Measurements from ENCODE around the gene NRTN. TPM values are rescaled to one million over a fixed set of nuclear protein-coding genes. Genes with fewer than 3 reads are reported as not detected.
A peak's percentile ranks its signal among the peaks of the same experiment; 100 is the strongest.
"Not testable (repeated sequence)": the region's sequence is repeated elsewhere in the genome, so short reads cannot be mapped to it uniquely, and the experiment has no call there.

NRTN gene
- total RNA-seq, 1 donor from 2014 or later: 1.3 TPM

DNA sequence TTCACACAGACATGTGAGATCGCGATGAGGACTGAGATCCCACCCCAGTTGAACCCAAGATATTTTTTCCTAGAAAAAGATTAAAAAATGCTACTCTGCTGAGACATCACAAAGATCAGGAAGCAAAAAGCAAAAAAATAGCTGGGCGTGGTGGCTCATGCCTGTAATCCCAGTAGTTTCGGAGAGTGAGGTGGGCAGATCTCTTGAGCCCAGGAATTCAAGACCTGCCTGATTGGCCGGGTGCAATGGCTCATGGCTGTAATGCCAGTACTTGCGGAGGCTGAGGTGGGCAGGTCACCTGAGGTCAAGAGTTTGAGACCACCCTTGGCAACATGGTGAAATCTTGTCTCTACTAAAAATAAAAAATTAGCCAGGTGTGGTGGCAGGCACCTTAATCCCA lies 45.3 kb downstream of the NRTN start:
- Histone ChIP-seq H3K4me3 (ENCODE audit: low read depth, low read length) (peak overlapping the region; percentile 3), H3K27me3 (ENCODE audit: control insufficient read depth, insufficient read depth, low read length) (no peaks in the 10 kb centered on the region), H3K36me3 (ENCODE audit: control insufficient read depth, insufficient read depth, low read length) (no peaks in the 10 kb centered on the region)
- no peak for DNase-seq (ENCODE audit: low read depth)
- TF ChIP-seq, protein P1, sequence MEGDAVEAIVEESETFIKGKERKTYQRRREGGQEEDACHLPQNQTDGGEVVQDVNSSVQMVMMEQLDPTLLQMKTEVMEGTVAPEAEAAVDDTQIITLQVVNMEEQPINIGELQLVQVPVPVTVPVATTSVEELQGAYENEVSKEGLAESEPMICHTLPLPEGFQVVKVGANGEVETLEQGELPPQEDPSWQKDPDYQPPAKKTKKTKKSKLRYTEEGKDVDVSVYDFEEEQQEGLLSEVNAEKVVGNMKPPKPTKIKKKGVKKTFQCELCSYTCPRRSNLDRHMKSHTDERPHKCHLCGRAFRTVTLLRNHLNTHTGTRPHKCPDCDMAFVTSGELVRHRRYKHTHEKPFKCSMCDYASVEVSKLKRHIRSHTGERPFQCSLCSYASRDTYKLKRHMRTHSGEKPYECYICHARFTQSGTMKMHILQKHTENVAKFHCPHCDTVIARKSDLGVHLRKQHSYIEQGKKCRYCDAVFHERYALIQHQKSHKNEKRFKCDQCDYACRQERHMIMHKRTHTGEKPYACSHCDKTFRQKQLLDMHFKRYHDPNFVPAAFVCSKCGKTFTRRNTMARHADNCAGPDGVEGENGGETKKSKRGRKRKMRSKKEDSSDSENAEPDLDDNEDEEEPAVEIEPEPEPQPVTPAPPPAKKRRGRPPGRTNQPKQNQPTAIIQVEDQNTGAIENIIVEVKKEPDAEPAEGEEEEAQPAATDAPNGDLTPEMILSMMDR (IDR thresholded peaks at IDR 0.05; ENCODE audit: insufficient read depth, low read length, severe bottlenecking): no peak
- FAIRE-seq: no peak

DNA sequence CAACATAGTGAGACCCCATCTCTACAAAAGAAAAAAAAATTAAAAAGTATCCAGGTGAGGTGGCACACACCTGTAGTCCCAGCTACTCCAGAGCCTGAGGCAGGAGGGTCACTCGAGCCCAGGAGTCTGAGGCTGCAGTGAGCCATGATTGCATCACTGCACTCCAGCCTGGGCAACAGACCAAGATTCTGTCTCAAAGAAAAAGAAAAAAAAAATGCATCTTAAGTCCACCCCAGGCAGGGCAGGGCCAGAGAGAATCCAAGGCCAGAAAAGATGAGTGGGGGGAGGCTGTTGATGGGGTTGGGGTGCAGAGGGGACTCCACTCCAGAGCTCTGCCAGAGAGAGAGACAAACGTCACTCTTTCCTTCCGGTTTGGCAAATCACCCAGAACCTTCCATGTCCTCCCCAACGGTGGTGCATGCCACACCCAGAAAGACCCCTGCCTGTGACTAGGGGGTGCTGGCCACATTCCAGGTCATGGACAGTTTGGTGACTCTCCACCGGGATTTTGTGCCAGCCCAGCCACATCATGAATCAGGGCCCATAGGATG lies 46.0 kb downstream of the NRTN start:
- TF ChIP-seq, protein P1 (IDR thresholded peaks at IDR 0.05; ENCODE audit: insufficient read depth, low read length, severe bottlenecking): no peak
- DNase-seq (ENCODE audit: low read depth) (peak; percentile 76), FAIRE-seq (no peak)
- Histone ChIP-seq H3K36me3 (ENCODE audit: control insufficient read depth, insufficient read depth, low read length) (no peaks in the 10 kb centered on the region), H3K27me3 (ENCODE audit: control insufficient read depth, insufficient read depth, low read length) (no peaks in the 10 kb centered on the region), H3K4me3 (ENCODE audit: low read depth, low read length) (peak overlapping the region; percentile 36)

DNA sequence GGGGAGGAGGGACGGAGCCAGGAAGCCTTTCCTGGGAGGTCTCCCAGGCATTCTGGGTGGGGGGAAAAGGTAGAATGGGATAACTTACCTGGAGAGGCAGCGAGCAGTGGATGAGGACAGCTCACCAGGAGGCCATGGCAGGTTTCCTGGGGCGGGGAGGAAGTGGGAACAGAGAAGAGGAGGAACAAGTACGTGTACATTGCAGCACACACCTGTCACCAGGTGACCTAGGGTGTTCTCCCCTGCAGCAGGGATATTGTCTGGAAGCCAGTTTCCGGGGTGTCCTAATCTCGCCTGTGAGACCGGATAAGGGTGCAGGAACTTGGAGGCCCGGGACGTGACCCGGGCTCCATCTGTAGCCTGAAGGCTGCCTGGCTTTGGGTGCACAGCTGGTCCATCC lies 46.4 kb downstream of the NRTN start, which contains the start of gene FUT3:
Gene FUT3, minus strand, starts transcription at position 148 of the 400 bp plus-strand sequence.
- TF ChIP-seq, protein P1 (IDR thresholded peaks at IDR 0.05; ENCODE audit: insufficient read depth, low read length, severe bottlenecking): no peak
- Histone ChIP-seq H3K27me3 (ENCODE audit: control insufficient read depth, insufficient read depth, low read length) (no peaks in the 10 kb centered on the region), H3K4me3 (ENCODE audit: low read depth, low read length) (peak within 1 kb of the TSS; percentile 36), H3K36me3 (ENCODE audit: control insufficient read depth, insufficient read depth, low read length) (no peaks in the 10 kb centered on the region)
- peak; percentile 73 for DNase-seq (ENCODE audit: low read depth)
- peak; percentile 75 for FAIRE-seq

DNA sequence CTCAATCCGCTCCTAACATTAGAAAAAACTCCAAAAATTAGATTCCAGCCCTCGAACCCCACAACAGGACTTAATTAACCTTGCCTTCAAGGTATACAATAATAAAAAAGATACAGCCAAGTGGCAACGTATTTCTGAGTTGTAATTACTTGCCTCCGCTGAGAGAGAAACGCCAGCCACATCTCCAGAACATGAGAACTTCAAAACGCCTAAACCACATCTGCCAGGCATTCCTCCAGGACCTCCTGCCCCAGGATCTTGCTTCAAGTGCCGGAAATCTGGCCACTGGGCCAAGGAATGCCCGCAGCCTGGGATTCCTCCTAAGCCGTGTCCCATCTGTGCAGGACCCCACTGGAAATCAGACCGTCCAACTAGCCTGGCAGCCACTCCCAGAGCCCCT lies 49.3 kb downstream of the NRTN start:
- not testable (repeated sequence) for H3K27me3 ChIP-seq (ENCODE audit: control insufficient read depth, insufficient read depth, low read length); DNase-seq (ENCODE audit: low read depth); H3K4me3 ChIP-seq (ENCODE audit: low read depth, low read length); H3K36me3 ChIP-seq (ENCODE audit: control insufficient read depth, insufficient read depth, low read length); FAIRE-seq

DNA sequence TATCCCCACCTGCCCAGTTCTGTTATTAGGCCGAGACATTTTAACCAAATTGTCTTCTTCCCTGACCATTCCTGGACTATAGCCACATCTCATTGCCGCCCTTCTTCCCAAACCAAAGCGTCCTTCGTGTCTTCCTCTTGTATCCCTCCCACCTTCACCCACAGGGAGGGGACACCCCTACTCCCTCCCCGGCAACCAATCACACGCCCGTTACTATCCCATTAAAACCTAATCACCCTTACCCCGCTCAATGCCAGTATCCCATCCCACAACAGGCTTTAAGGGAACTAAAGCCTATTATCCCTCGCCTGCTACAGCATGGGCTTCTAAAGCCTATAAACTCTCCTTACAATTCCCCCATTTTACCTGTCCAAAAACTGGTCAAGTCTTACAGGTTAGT lies 50.3 kb downstream of the NRTN start:
- not testable (repeated sequence) for H3K4me3 ChIP-seq (ENCODE audit: low read depth, low read length); H3K27me3 ChIP-seq (ENCODE audit: control insufficient read depth, insufficient read depth, low read length); DNase-seq (ENCODE audit: low read depth); FAIRE-seq; H3K36me3 ChIP-seq (ENCODE audit: control insufficient read depth, insufficient read depth, low read length)

DNA sequence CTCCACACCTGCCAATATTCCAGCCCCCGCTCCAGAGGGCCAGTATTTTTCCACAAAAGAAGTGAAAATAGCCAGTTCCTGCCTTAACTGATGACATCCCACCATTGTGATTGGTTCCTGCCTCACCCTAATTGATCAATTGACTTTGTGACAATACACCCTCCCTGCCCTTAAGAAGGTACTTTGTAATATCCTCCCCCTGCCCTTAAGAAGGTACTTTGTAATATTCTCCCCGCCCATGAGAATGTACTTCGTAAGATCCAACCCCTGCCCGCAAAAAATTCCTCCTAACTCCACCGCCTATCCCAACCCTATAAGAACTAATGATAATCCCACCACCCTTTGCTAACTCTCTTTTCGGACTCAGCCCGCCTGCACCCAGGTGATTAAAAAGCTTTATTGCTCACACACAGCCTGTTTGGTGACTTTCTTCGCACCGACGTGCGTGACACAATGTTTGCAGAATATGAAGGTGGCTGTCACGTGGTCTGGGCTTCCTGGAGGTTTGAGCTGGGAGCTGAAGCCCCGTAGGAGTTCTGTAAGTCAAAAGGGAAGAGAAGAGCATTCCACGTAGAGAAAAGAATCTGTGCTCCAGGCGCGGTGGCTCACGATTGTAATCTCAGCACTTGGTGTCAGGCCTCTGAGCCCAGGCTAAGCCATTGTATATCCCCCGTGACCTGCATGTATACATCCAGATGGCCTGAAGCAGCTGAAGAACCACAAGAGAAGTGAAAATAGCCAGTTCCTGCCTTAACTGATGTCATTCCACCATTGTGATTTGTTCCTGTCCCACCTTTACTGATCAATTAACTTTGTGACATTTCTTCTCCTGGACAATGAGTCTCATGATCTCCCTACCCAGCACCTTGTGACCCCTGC lies 52.6 kb downstream of the NRTN start:
- H3K4me3 ChIP-seq (ENCODE audit: low read depth, low read length): no peak overlapping the region
- FAIRE-seq (no peak), DNase-seq (ENCODE audit: low read depth) (no peak)
- TF ChIP-seq, protein P1 (IDR thresholded peaks at IDR 0.05; ENCODE audit: insufficient read depth, low read length, severe bottlenecking): no peak
- H3K27me3 ChIP-seq (ENCODE audit: control insufficient read depth, insufficient read depth, low read length): no peaks in the 10 kb centered on the region
- no peaks in the 10 kb centered on the region for H3K36me3 ChIP-seq (ENCODE audit: control insufficient read depth, insufficient read depth, low read length)
